Measurements from ENCODE around the gene KCTD17.

KCTD17 gene

GRCh38 chr22:37025500-37026070 is 26.0 kb upstream of the KCTD17 start:
- Histone ChIP-seq H3K4me1 (peaks cover 0 to 37% (median 13%) of the 10 kb centered on the region in 4 donors), H3K9me3 (no peaks in the 10 kb centered on the region), H3K36me3 (peaks cover 39 to 71% (median 60%) of the 10 kb centered on the region in 3 donors), H3K27ac (no peak overlapping the region), H3K4me3 (no peak overlapping the region), H3K27me3 (no peaks in the 10 kb centered on the region)
- TF ChIP-seq CTCF (IDR thresholded peaks at IDR 0.05): no peak
- DNase-seq: no peak
- intact Hi-C loops (cut with DNase I; ENCODE audit: low total_unique reads): no loop called here

- no peak overlapping the region for H3K4me3 ChIP-seq
- H3K27ac ChIP-seq: no peak overlapping the region
- H3K36me3 ChIP-seq: peaks cover 39 to 78% (median 60%) of the 10 kb centered on the region in 3 donors
- no peak for DNase-seq
- intact Hi-C loops (cut with DNase I; ENCODE audit: low total_unique reads): no loop called here
- peaks cover 0 to 30% (median 5%) of the 10 kb centered on the region in 4 donors for H3K4me1 ChIP-seq
- H3K9me3 ChIP-seq: no peaks in the 10 kb centered on the region
- no peak for TF ChIP-seq CTCF (IDR thresholded peaks at IDR 0.05)
- H3K27me3 ChIP-seq: no peaks in the 10 kb centered on the region
Measured at GRCh38 chr22:37026325-37026724, 25.2 kb upstream of the KCTD17 start.

- intact Hi-C loops (cut with DNase I; ENCODE audit: low total_unique reads): no loop called here
- Histone ChIP-seq H3K4me3 (no peak overlapping the region), H3K4me1 (peaks cover 0 to 20% (median 0%) of the 10 kb centered on the region in 4 donors), H3K27ac (no peak overlapping the region), H3K27me3 (no peaks in the 10 kb centered on the region), H3K36me3 (peaks cover 39 to 78% (median 60%) of the 10 kb centered on the region in 3 donors), H3K9me3 (no peaks in the 10 kb centered on the region)
- TF ChIP-seq CTCF (IDR thresholded peaks at IDR 0.05): no peak
- no peak for DNase-seq
Measured at GRCh38 chr22:37027556-37027955, 24.0 kb upstream of the KCTD17 start.

- no peak for DNase-seq
- no peak overlapping the region for H3K4me3 ChIP-seq
- H3K9me3 ChIP-seq: no peaks in the 10 kb centered on the region
- intact Hi-C loops (cut with DNase I; ENCODE audit: low total_unique reads): no loop called here
- H3K27ac ChIP-seq: no peak overlapping the region
- H3K27me3 ChIP-seq: no peaks in the 10 kb centered on the region
- no peak for TF ChIP-seq CTCF (IDR thresholded peaks at IDR 0.05)
- H3K4me1 ChIP-seq: peaks cover 0 to 12% (median 0%) of the 10 kb centered on the region in 4 donors
- peaks cover 39 to 73% (median 60%) of the 10 kb centered on the region in 3 donors for H3K36me3 ChIP-seq
Measured at GRCh38 chr22:37028692-37029674, 22.6 kb upstream of the KCTD17 start.

- intact Hi-C loops (cut with DNase I; ENCODE audit: low total_unique reads): loop anchor here (10.0 kb wide), 1 partner anchor 174 kb away; no protein-coding TSS in a partner anchor
- no peak for DNase-seq
- no peak for TF ChIP-seq CTCF (IDR thresholded peaks at IDR 0.05)
- Histone ChIP-seq H3K4me1 (peaks cover 0 to 4% (median 0%) of the 10 kb centered on the region in 4 donors), H3K27me3 (peaks cover 0 to 7% of the 10 kb centered on the region in 2 donors), H3K9me3 (no peaks in the 10 kb centered on the region), H3K4me3 (no peak overlapping the region), H3K36me3 (peaks cover 24 to 56% (median 42%) of the 10 kb centered on the region in 3 donors), H3K27ac (no peak overlapping the region)
Measured at GRCh38 chr22:37030560-37031281, 20.8 kb upstream of the KCTD17 start.
